GM23248 (cell line): ENCODE results near the gene SWSAP1.

Experiments
- EZH2 ChIP-seq: fragments of 200-600 bp; sonication (generic); IDR thresholded peaks from 2 replicates; pipeline ENCODE4 v1.6.1; 2018; ENCODE audit warnings: antibody characterized with exemption, mild to moderate bottlenecking; ENCODE audit not compliant: insufficient read depth, poor library complexity, severe bottlenecking
- EZH2phosphoT487 ChIP-seq: fragments of 200-600 bp; sonication (generic); IDR thresholded peaks from 2 replicates; pipeline ENCODE4 v1.6.1; 2018; ENCODE audit warnings: antibody characterized with exemption, moderate library complexity, mild to moderate bottlenecking, low read depth; ENCODE audit not compliant: insufficient read depth

DNA sequence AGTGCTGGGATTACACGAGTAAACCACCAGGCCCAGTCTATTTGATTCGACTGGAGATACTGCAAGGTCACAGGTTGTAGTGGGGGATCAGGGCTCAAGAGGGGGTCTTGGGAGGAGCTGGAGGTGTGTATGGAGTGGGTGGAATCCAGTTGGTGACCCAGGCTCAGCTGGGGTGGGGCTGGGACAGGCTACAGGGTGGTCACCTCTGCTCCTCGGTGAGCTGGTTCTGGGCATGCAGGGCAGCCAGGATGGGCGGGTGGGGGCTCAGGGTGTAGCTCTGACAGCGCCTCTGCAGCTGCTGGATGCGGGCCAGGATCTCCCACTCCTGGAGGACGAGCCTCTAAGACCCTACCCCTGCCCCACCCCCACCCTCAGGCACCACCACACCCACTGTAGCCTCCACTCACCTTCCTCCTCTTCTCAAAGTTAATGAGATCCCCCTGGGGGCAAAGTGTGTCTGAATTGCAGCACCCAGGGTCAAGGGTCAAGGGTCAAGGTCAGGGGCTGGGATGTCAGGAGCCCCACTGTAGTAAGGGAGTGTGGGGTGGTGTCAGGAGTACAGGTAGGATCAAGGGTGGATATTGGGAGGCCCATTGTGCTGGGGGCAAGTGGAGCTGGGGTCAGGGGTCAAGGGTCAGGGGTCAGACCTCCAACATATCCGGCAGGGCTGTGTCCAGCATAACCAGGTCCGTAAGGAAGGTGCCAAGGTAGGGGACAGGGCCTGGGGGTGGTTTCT is 27.5 kb downstream of the SWSAP1 start:
- TF ChIP-seq EZH2 (no peak), EZH2phosphoT487 (no peak)
